HG02610 (cell line): Measurements from ENCODE around the gene BMP2K.

Experiments used
- ATAC-seq: cut with Tn5 transposase; IDR thresholded peaks from one replicate; pipeline ENCODE4 v1.9.1; 2021; ENCODE audit warnings: mild to moderate bottlenecking, moderate library complexity; ENCODE audit not compliant: unreplicated experiment

Gene BMP2K

DNA sequence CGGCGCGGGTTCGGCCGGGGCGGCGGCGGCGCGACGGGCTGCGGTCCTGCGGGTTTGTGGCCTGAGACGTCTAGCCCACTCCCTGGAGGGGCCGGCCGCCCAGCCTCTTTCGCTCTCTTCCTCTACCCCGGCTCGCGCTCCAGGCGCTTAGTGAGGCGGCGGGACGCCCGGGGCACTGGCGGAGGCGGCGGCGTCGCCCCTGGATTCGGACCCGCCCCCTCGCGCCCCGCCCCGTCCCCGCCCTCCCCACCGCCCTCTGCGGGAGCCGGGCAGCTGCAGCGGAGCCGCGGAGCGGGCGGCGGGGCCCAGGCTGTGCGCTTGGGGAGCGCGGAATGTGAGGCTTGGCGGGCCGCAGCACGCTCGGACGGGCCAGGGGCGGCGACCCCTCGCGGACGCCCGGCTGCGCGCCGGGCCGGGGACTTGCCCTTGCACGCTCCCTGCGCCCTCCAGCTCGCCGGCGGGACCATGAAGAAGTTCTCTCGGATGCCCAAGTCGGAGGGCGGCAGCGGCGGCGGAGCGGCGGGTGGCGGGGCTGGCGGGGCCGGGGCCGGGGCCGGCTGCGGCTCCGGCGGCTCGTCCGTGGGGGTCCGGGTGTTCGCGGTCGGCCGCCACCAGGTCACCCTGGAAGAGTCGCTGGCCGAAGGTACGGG is at the start of gene BMP2K:
BMP2K (plus strand) TSS at position 272 of the 650 bp plus-strand sequence; CDS start at position 466, 194 bp downstream.
- ATAC-seq, result peak; percentile 74

DNA sequence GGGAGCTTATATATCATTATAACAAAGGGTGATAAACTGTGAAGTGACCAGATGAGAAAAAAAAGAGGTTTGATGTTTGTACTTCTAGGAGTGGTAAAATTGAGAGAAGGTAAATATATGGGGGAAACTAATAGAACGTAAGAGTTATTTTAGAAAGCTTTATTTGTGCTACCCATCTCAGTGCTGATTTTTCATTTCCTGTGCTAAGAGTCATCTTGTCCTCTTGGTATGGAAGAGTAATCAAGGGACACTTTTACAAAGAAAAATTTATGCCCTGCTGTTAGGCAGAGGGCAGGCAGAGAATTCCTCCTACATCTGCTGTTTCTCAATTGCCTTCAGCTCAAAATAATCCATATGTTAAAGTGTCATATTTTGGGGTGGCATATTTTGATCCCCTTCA is 49.6 kb upstream of the BMP2K start:
- ATAC-seq, result no peak

DNA sequence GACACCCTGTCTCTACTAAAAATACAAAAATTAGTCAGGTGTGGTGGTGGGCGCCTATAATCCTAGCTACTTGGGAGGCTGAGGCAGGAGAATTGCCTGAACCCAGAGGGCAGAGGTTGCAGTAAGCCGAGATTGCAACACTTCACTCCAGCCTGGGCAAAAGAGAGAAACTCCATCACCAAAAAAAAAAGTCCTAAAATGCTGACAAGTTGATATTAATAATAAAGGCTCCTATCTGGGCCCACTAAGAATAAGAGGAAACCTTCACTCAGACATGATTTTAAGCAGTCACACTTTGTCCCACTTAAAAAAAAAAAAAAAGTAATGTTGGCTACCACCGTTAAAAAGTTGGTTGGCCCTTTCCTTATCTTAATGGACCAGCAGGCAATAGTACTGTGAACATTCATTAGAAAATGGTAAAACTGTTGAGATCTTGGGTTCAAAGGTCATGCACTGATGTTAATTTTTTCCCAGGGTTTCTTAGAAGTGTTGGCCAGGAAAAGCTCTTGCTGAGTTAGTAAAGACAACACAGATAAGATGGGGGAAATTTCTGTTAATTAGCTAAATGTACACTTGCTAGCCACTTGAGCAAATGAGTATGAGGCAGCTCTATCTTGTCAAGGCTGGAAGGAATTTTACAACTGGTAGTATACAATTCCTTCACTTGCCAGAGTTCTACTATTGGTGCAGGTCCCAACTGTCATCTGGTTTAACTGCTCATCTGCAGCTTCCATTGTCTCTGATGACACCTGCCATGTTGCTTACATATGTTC is 43.6 kb upstream of the BMP2K start:
- ATAC-seq, result no peak

DNA sequence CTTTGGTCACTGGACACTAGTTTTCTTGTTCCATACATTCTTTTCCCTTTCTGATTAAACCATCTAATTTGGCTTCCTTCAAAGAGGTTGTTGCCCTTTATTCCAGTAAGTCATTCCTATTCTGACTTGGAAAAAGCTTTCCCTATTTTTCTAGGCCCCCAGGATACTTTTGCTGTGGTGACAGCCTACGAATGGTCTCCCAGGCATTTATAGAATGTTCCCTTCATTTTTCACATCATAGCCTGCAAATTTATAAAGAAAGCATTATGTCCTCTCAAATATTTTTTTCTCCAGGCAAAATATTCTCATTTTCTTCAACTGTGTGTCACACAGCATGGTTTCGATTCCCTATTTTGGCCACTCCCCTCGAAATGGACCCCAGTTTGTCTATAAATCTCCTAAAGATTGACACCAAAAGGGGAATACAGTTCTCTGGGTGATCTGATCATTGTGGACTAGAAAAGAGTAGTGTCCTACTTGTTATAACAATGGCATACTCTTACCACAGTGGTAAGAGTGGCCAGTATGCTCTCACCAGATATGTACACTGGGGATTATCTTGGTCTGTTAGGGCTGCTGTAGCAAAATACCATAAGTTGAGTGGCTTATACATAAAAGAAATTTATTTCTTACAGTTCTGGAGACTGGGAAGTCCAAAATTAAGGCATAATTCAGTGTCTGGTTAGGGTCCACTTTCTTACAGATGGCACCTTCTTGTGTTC is 41.5 kb upstream of the BMP2K start:
- ATAC-seq, result no peak

DNA sequence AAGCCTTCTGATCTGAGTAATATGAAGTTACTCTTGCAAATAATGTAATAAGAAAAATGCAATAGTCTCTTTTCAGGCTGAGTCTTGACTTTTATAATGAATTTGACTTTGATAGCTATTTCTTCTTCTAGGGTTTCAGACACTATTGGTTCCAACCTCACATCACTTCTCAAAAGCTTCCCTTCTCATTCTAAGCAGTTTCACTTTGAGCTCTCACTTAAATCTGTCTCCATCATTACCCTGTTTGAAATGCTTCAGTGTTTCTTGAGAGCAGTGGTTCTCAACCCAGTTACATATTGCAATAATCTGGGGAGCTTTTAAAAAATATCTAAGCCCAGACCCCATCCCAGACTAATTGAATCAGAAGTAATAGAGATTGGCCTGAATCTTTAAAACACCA is 40.5 kb upstream of the BMP2K start:
- peak; percentile 76 for ATAC-seq

DNA sequence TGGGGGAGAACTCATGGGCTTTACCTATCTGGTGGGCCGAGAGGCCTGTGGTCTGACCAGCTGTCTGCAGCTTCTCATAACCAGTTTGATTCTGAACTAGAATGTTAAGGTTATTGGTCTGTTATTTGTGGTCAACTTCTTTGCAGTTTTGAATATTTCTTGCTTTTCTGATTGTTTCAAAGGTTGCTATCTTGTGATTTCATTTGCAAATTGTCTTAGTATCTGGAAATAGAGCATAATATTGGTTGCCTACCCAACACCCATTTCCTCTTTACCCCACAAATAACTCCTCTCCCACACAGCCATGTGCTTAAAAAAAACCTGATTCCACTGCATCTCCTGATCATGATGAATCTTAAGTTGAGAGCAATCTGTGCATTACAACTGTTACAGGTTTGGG is 39.1 kb upstream of the BMP2K start:
- peak; percentile 45 for ATAC-seq

DNA sequence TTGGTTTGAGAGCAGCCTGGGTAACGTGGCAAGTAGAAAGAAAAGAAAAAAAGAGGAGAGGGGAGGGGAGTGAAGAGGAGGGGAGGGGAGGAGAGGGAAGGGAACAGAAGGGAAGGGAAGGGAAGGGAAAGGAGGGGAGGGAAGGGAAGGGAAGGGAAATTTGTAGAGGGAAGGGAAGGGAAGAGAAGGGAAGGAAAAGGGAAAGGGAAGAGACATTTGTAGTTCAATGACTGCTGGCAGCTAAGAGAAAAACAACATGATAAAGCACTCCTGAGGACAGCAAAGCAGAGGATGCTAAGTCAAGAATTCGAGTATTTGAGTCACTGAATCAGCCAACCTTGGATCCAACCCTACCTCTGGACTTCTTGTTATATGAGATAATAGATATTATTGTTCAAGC is 38.2 kb upstream of the BMP2K start:
- ATAC-seq, result no peak

DNA sequence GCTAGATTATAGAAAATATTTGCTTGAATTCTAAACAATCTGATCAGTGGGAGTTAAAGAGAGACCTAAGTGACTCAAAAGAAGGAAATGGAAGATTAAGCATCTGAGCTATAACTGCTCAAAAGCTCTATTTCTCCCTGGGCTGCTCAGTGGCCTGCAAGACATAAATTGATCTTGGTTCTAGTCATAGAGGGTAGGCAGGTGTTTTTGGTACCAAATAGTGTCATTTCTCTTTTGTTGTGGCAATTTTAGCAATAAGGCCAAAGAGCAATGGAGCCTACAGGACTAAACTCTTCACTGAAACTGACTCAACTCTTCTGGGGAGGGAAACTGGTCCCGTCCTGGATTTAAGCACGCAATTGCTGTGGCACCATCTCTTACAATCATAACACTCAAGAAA is 33.9 kb upstream of the BMP2K start:
- peak; percentile 86 for ATAC-seq

DNA sequence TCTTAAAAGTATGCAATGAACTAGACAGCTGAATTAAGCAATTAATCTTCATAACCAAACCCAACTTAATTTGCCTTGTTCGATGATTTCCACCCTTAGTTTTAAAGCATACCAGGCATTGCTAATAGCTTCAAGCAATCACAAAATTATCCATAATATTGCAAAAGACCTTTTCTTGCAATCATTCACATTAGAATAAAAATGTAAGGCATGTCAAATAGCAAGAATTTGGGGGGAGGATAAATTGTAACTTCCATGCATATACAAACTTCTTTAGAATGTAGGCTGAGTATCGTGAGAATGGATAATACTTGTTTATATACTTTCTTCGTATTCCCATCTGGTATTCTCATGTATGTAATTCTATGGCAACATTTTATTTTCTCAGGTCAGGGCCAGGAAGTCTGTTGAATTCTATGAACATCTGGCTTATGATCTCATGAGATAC is 28.7 kb upstream of the BMP2K start:
- no peak for ATAC-seq

DNA sequence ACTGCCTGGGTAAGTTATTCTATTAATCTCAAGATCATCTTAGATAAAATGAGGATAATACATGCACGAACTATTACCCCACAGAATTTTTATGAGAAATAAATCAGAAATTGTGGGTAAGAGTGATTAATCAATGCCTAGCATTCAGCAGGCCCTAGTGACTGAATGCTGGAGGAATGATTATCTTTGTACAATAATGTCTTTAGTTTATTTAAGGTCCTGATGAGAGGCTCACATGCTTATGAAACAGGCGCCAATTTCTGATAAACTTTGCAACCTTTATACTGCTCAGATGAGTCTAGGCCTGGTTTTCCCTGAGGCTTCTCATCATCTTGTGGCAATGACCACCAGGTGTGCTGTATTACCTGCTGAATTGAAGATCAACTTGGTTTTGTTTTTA is 27.8 kb upstream of the BMP2K start:
- ATAC-seq, result no peak

DNA sequence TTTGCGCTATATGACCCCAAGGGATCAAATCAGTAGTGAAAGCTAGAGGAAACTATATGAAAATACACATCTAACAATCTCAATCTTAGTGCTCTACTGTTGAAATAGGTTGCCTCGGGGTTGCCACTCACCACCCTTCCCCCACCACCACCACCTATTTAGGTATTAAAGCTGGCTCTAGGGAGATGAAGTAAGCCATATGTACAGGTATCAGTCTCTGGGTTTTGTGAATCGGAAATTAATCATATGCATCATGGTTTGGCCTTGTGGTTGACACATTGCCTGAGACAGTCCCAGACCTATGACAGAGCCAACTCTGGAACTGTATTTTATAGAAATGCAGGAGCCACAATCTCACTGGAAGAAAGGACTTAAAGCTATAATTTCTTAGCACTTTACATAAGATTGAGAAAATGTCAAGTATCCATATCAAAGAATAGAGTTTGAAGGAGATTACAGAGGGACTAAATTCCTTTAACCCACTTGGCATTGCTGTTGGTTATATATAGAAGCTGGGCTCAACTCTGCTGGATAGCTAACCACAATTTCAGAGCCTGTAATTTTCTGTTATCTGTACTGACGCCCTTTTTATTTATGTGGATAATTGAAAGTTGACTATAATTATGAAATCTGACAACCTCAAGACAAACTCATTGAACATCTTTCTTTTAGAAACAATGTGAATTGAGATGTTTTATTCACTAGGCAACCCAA is 26.7 kb upstream of the BMP2K start:
- ATAC-seq, result peak; percentile 49

DNA sequence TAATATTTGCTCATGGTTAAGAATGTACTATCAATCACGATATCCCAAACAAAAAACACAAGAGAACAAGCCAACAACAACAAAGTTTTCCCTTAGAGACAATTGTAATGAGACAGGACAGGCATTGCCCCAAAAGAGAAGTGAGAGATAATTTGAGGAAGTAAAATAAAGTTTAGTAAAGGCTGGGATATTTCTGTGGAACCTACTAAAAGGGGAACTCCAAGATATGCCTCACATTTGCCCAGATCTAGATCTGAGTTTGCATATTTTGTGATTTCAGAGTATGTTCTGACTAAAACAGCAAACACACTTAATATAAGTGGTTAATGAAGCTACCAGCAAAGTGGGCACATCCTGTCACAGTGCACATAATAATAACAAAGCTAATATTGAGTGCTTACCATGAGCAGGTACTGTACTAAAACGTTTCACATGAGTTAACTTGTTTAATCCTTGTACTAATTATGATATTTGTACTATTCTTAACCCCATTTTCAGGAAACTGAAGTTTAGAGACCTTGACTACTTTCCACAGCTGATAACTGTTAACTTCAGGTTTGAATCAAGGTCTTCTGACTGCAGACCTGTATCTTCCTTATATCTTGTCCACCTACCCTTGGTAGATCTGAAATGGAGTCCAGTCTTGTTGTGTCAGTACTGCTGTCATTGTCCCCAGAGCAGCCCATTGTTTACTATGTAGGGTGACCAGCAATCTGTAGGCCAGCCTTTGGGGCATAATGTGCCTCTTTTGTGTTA is 26.0 kb upstream of the BMP2K start:
- ATAC-seq, result peak; percentile 93

DNA sequence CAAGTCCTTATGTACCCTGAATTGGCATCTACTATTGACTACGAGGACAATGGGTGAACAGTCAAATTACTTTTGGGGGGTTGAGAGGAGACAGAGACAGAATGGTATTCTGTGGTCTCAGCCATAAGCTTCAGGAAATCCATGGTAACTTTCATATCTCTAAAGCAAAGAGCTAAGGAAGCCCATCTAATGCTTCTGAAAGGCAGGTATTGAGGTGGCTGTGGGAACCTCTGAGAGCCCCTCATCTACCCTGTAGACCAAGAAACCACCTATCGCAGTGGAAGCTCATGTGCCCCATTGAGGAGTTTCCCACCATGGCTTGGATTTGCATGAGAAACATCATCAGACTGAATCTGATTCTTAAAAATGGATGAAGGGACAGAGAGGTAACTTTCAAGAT is 23.1 kb upstream of the BMP2K start:
- ATAC-seq, result peak; percentile 27

DNA sequence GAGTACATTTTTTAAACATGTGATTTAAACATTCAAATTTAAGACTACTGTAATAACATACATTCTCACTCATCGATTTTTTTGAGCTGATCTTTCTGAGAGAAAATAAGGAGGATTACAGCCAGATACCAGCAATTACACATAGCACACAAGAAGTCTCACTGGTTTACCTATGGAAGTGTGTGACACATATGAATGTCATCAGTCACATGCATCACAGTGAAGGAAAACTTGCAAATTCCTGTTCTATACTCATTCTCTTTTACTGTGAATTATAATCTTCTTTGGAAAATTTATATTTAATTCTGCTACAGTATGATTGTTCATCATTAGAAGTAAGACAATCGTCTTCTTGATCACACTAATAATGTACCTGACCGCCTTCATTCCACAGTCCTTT is 21.3 kb upstream of the BMP2K start:
- ATAC-seq, result no peak

DNA sequence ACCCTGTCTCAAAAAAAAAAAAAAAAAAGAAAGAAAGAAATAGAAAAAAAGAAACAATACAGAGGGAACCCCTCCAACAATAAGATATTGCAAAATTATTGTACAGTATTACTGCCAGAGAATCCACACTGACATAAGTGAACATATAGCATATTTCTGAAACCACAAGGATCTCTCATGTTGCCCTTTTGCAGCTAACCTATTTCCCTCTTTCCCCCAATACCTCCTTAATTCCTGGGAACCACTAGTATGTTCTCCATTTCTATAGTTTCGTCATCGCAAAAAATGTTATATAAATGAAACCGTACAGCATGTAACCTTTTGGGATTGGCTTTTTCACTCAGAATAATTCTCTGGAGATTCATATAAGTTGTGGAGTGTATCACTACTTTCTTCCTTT is 20.0 kb upstream of the BMP2K start:
- no peak for ATAC-seq

DNA sequence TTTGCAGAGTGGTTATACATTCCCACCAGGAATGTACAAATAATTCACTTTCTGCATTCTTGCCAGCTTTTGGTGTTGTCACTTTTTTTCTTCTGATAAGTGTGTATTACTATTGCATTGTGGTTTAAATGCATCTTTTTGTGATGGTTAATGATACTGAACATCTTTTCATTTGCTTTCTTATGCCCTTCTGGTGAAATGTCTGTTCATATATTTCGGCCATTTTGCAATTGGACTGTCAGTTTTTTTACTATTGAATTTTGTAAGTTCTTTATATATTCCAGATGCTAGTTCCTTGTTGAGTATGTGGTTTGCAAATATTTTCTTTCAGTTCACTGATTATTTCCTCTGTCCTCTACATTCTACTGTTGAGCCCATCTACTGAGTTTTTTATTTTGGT is 19.4 kb upstream of the BMP2K start:
- ATAC-seq, result no peak

DNA sequence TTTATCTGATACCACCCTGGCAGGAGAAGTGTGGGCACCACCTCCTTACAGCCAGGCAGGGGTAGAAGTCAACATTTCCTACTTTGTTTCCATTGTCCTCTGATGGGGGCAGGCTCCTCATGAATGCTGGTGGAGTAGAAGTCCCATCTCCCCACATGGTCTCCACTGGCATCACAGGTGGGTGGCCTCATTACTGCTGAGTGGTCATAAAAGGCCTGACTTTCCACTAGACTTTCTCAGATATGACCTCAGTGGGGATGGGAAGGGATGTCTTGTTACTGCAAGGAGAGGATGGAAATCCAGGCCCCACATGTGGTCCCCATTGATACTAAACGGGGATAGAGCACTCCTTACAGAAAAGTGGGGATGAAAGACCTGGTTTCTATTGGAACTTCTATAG is 18.6 kb upstream of the BMP2K start:
- no peak for ATAC-seq

DNA sequence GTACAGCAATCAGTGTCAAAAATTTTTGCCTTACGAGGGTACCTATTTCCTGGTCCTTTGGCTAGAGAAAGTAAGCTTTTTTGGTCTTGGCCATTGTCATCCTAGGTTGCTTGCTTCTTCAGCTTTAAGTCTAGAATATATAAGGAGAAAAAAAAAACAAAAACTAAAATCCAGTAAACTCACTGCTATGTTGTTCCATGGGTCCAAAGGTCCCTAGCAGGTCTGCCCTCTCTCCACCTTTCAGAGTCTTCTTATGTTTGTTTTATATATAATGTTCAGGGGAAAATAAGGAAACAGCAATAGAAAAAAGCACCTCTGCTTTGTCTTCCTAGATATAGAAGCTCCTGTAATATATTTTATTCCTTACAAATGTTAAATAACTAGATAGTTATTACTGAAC is 18.1 kb upstream of the BMP2K start:
- no peak for ATAC-seq

DNA sequence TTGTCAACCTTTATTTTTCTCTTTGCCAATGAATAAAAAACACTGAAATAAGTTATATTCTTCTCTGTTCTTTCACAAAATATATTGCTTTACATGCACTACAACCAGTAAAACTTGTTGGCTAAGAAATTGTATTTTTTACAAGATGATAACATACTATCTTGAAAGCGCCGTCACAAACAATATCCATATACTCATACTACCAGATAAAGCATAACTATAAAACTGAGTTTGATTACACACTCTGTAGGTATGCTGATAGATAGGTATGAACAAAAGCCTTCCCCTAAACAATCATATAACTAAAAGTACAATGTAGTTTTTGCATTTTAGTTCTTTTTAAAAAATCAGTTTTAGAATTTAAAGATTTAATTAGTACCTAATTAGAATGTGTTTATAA is 13.6 kb upstream of the BMP2K start:
- no peak for ATAC-seq

DNA sequence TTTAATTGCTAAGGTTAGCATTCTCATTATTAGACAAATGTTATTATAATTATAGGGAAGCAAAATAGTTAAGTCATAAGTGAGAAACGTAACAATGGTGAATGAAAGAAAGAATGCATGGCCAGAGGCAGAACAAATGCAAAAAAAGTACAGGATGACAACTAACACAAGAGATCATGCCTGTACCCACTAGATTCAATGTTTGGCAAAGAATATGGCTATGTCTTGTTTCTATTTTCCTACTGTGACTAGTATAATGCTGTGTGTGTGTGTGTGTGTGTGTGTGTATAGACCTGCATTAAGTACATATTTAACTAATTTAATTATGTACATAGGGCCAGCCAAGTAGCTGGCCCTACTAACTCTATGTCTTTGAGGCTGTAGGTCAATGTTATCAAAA is 12.9 kb upstream of the BMP2K start:
- ATAC-seq, result no peak
